HEK293 (cell line): ENCODE results near the gene MAF.

Experiments
- CTCF ChIA-PET: fragments of 350-600 bp; formaldehyde crosslinking; extraction: SDS; loops from one replicate; lab custom pipeline; 2021; ENCODE audit warnings: antibody characterized with exemption; lab: Yijun Ruan, JAX
- POLR2A ChIA-PET: fragments of 300-600 bp; formaldehyde crosslinking; extraction: SDS; loops from one replicate; lab custom pipeline; 2020; ENCODE audit warnings: antibody characterized with exemption, inconsistent platforms; lab: Yijun Ruan, JAX
- H3K27ac ChIP-seq: fragments of 200-500 bp; sonication (Bioruptor generic); 2 replicates; pipeline ENCODE4 v1.5.1; 2014; ENCODE audit warnings: low read depth, low read length, control low read depth, inconsistent platforms; ENCODE audit errors: extremely low read depth
- H3K36me3 ChIP-seq, 2 experiments: fragments of 200-500 bp in 1 of 2; sonication (Bioruptor generic) in 1 of 2; 1 replicate in 1 of 2; 2 replicates in 1 of 2; pipeline ENCODE4 v1.5.1; 2014 to 2017; ENCODE audit warnings: inconsistent platforms in 2 of 2, low read length in 2 of 2; ENCODE audit not compliant: control insufficient read depth in 2 of 2, insufficient read depth in 1 of 2
- H3K4me1 ChIP-seq: fragments of 200-500 bp; sonication (Bioruptor generic); 2 replicates; pipeline ENCODE4 v1.5.1; 2014; ENCODE audit warnings: mild to moderate bottlenecking, low read length, inconsistent platforms; ENCODE audit not compliant: control insufficient read depth, insufficient read depth
- H3K4me3 ChIP-seq: 2 replicates; pipeline ENCODE4 v1.5.1; 2011; ENCODE audit warnings: low read depth, mild to moderate bottlenecking, control low read depth, low read length, moderate library complexity
- H3K9me3 ChIP-seq: fragments of 200-500 bp; sonication (Bioruptor generic); 2 replicates; pipeline ENCODE4 v1.5.1; 2014; ENCODE audit warnings: low read depth, low read length, inconsistent platforms; ENCODE audit not compliant: control insufficient read depth, insufficient read depth
- GLI2 ChIP-seq: fragments of 450-650 bp; formaldehyde crosslinking; IDR thresholded peaks from 2 replicates; pipeline ENCODE4; 2017; ENCODE audit warnings: missing biosample characterization, missing genetic modification characterization, low read depth, borderline replicate concordance
- KLF16 ChIP-seq: fragments of 450-650 bp; formaldehyde crosslinking; IDR thresholded peaks from 2 replicates; pipeline ENCODE4 v1.5.1; 2017; ENCODE audit warnings: missing biosample characterization, missing genetic modification characterization
- KLF17 ChIP-seq: fragments of 450-650 bp; formaldehyde crosslinking; IDR thresholded peaks from 2 replicates; pipeline ENCODE4 v1.5.1; 2016; ENCODE audit warnings: missing biosample characterization, missing genetic modification characterization
- MYNN ChIP-seq: fragments of 450-650 bp; formaldehyde crosslinking; IDR thresholded peaks from 2 replicates; pipeline ENCODE4 v1.5.1; 2016; ENCODE audit warnings: missing biosample characterization, missing genetic modification characterization, borderline replicate concordance
- ZFP37 ChIP-seq: fragments of 450-650 bp; formaldehyde crosslinking; IDR thresholded peaks from 2 replicates; pipeline ENCODE4 v1.5.1; 2016; ENCODE audit warnings: missing biosample characterization, missing genetic modification characterization
- ZNF157 ChIP-seq: fragments of 450-650 bp; formaldehyde crosslinking; IDR thresholded peaks from 2 replicates; pipeline ENCODE4 v1.5.1; 2016; ENCODE audit warnings: missing biosample characterization, missing genetic modification characterization
- ZNF311 ChIP-seq: fragments of 450-650 bp; formaldehyde crosslinking; IDR thresholded peaks from 2 replicates; pipeline ENCODE4 v1.5.1; 2017; ENCODE audit warnings: missing biosample characterization, missing genetic modification characterization, borderline replicate concordance
- ZNF350 ChIP-seq: fragments of 450-650 bp; formaldehyde crosslinking; IDR thresholded peaks from 2 replicates; pipeline ENCODE4 v1.5.0; 2017; ENCODE audit warnings: missing biosample characterization, mild to moderate bottlenecking, missing genetic modification characterization
- ZNF391 ChIP-seq: fragments of 450-650 bp; formaldehyde crosslinking; IDR thresholded peaks from 2 replicates; pipeline ENCODE4 v1.5.1; 2016; ENCODE audit warnings: low read depth, missing biosample characterization, missing genetic modification characterization, borderline replicate concordance
- ZNF398 ChIP-seq: fragments of 450-650 bp; formaldehyde crosslinking; IDR thresholded peaks from 2 replicates; pipeline ENCODE4 v1.5.1; 2017; ENCODE audit warnings: missing biosample characterization, missing genetic modification characterization
- ZNF548 ChIP-seq: fragments of 450-650 bp; formaldehyde crosslinking; IDR thresholded peaks from 2 replicates; pipeline ENCODE4 v1.5.1; 2016; ENCODE audit warnings: missing biosample characterization, missing genetic modification characterization
- ZNF704 ChIP-seq: fragments of 450-650 bp; formaldehyde crosslinking; IDR thresholded peaks from 2 replicates; pipeline ENCODE4 v1.5.1; 2016; ENCODE audit warnings: missing biosample characterization, missing genetic modification characterization
- ZNF707 ChIP-seq: fragments of 450-650 bp; formaldehyde crosslinking; IDR thresholded peaks from 2 replicates; pipeline ENCODE4 v1.5.1; 2016; ENCODE audit warnings: missing biosample characterization, missing genetic modification characterization
- ZNF776 ChIP-seq: fragments of 450-650 bp; formaldehyde crosslinking; IDR thresholded peaks from 2 replicates; pipeline ENCODE4 v1.5.0; 2017; ENCODE audit warnings: missing biosample characterization, missing genetic modification characterization, borderline replicate concordance
- ZSCAN23 ChIP-seq: fragments of 450-650 bp; formaldehyde crosslinking; IDR thresholded peaks from 2 replicates; pipeline ENCODE4 v1.5.1; 2016; ENCODE audit warnings: missing biosample characterization, missing genetic modification characterization
- TF ChIP-seq, protein P1 (sequence below): fragments of 450-650 bp; formaldehyde crosslinking; IDR thresholded peaks from 2 replicates; pipeline ENCODE4 v1.5.1; 2016; ENCODE audit warnings: missing biosample characterization, missing genetic modification characterization, low read depth
- TF ChIP-seq, protein P2 (sequence below): fragments of 450-650 bp; formaldehyde crosslinking; IDR thresholded peaks from 2 replicates; pipeline ENCODE4 v1.5.1; 2017; ENCODE audit warnings: missing biosample characterization, missing genetic modification characterization
- TF ChIP-seq, protein P3 (sequence below): fragments of 450-650 bp; formaldehyde crosslinking; conservative IDR thresholded peaks from 2 replicates; pipeline ENCODE4 v1.5.1; 2016; ENCODE audit warnings: low read depth, missing biosample characterization, missing genetic modification characterization

Gene MAF

DNA sequence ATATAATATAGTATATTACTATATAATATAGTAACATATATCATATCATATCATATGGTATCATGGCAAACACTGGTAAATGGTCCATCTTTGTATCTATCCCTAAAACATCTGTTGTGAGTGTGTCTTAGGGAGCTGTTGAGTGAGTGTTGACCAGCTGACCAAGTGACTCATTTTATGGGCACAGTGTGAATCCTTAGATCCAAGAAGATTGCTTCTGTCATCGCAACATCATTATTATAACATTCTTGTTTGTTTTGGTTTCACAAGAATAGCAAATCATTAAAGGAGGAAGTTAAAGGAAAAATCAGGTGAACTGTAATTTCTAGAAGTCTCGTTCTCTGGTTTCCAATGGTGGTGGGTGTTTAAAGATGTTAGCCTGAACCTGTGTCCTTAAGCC lies 11.7 kb upstream of the MAF start (continued):
- TF ChIP-seq, protein P1, sequence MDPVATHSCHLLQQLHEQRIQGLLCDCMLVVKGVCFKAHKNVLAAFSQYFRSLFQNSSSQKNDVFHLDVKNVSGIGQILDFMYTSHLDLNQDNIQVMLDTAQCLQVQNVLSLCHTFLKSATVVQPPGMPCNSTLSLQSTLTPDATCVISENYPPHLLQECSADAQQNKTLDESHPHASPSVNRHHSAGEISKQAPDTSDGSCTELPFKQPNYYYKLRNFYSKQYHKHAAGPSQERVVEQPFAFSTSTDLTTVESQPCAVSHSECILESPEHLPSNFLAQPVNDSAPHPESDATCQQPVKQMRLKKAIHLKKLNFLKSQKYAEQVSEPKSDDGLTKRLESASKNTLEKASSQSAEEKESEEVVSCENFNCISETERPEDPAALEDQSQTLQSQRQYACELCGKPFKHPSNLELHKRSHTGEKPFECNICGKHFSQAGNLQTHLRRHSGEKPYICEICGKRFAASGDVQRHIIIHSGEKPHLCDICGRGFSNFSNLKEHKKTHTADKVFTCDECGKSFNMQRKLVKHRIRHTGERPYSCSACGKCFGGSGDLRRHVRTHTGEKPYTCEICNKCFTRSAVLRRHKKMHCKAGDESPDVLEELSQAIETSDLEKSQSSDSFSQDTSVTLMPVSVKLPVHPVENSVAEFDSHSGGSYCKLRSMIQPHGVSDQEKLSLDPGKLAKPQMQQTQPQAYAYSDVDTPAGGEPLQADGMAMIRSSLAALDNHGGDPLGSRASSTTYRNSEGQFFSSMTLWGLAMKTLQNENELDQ, result no peak

DNA sequence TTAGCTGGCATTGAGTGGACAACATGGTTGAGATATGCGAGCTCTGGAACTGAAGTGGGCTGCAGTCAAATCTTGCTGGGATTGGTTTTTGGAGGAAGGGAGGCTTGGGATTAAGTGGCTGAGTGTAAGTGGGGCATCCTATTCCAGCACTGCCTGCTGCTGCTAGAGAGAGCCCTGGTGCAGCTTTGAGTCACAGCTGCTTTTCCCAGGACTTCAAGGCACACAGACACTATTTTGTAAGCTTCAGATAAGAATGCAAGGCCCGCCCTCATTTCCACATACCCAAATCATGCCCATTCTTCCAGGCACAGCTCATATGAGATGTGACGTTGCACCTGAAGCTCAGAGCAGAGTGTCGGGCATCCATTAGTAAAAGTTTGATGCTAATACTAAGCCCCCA lies 10.2 kb upstream of the MAF start:
- Histone ChIP-seq H3K4me1 (peaks cover 10% of the 10 kb centered on the region), H3K36me3 (no peaks in the 10 kb centered on the region), H3K9me3 (no peaks in the 10 kb centered on the region), H3K4me3 (no peak overlapping the region), H3K27ac (no peak overlapping the region)
- ChIA-PET POLR2A (no interaction called here), CTCF (interaction anchor here (0.7 kb wide), 1 partner anchor 9 kb away, joined by 7 read pairs; no protein-coding TSS in a partner anchor)
- TF ChIP-seq MYNN, result no peak
- TF ChIP-seq ZNF157 (tag by site-specific recombination), result no peak
- TF ChIP-seq ZNF707 (tag by site-specific recombination), result no peak
- no peak for TF ChIP-seq ZNF391 (tag by site-specific recombination)
- no peak for TF ChIP-seq ZSCAN23
- no peak for TF ChIP-seq ZNF398 (tag by site-specific recombination)
- TF ChIP-seq ZFP37 (tag by site-specific recombination), result no peak

DNA sequence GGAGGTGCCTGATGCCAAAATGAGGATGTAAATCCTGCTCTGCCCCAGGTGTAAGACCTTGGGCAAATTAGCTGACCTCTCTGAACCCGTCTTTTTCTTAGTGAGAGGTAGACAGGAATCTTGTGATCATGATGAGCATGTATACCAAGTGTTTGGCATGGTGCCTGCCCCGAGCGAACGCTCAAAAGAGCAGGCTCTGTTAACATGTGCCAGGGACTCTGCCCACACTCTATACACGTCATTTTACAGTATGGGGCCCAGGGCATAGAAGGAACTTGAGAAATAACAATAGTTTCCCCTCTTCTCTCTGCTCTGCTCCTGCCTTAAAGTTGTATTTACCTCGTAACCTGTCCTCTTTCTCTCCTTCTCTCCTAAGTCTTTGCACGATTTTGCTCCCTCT lies 9.3 kb upstream of the MAF start:
- POLR2A ChIA-PET, result no interaction called here
- H3K4me1 ChIP-seq, result peaks cover 11% of the 10 kb centered on the region
- no peaks in the 10 kb centered on the region for H3K36me3 ChIP-seq
- H3K4me3 ChIP-seq, result no peak overlapping the region
- CTCF ChIA-PET, result interaction anchor here (0.6 kb wide), 1 partner anchor 905 kb away, joined by 3 read pairs; no protein-coding TSS in a partner anchor
- H3K27ac ChIP-seq, result no peak overlapping the region
- H3K9me3 ChIP-seq, result no peaks in the 10 kb centered on the region
- no peak for TF ChIP-seq ZNF350 (tag by site-specific recombination)
- no peak for TF ChIP-seq ZNF548 (tag by site-specific recombination)
- TF ChIP-seq KLF16 (tag by site-specific recombination), result no peak
- TF ChIP-seq GLI2 (tag by site-specific recombination), result no peak
- TF ChIP-seq ZNF311 (tag by site-specific recombination), result no peak
- TF ChIP-seq ZNF704 (tag by site-specific recombination), result no peak
- TF ChIP-seq KLF17 (tag by site-specific recombination), result no peak
- TF ChIP-seq, protein P2, sequence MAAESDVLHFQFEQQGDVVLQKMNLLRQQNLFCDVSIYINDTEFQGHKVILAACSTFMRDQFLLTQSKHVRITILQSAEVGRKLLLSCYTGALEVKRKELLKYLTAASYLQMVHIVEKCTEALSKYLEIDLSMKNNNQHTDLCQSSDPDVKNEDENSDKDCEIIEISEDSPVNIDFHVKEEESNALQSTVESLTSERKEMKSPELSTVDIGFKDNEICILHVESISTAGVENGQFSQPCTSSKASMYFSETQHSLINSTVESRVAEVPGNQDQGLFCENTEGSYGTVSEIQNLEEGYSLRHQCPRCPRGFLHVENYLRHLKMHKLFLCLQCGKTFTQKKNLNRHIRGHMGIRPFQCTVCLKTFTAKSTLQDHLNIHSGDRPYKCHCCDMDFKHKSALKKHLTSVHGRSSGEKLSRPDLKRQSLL, result no peak
- no peak for TF ChIP-seq ZNF776 (tag by site-specific recombination)
- TF ChIP-seq, protein P3, sequence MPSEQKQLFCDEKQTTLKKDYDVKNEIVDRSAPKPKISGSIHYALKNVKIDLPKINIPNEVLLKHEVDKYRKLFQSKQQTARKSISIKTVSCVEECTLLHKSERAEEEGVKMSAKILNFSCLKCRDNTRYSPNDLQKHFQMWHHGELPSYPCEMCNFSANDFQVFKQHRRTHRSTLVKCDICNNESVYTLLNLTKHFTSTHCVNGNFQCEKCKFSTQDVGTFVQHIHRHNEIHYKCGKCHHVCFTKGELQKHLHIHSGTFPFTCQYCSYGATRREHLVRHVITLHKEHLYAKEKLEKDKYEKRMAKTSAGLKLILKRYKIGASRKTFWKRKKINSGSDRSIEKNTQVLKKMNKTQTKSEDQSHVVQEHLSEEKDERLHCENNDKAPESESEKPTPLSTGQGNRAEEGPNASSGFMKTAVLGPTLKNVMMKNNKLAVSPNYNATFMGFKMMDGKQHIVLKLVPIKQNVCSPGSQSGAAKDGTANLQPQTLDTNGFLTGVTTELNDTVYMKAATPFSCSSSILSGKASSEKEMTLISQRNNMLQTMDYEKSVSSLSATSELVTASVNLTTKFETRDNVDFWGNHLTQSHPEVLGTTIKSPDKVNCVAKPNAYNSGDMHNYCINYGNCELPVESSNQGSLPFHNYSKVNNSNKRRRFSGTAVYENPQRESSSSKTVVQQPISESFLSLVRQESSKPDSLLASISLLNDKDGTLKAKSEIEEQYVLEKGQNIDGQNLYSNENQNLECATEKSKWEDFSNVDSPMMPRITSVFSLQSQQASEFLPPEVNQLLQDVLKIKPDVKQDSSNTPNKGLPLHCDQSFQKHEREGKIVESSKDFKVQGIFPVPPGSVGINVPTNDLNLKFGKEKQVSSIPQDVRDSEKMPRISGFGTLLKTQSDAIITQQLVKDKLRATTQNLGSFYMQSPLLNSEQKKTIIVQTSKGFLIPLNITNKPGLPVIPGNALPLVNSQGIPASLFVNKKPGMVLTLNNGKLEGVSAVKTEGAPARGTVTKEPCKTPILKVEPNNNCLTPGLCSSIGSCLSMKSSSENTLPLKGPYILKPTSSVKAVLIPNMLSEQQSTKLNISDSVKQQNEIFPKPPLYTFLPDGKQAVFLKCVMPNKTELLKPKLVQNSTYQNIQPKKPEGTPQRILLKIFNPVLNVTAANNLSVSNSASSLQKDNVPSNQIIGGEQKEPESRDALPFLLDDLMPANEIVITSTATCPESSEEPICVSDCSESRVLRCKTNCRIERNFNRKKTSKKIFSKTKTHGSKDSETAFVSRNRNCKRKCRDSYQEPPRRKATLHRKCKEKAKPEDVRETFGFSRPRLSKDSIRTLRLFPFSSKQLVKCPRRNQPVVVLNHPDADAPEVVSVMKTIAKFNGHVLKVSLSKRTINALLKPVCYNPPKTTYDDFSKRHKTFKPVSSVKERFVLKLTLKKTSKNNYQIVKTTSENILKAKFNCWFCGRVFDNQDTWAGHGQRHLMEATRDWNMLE (tag by site-specific recombination), result no peak
